ENCODE data around the gene TRMT61B. TPM values are rescaled to one million over a fixed set of nuclear protein-coding genes. Genes with fewer than 3 reads are reported as not detected.

TRMT61B gene
- total RNA-seq, 1 experiment from 2014 or later: 24.0 TPM

GRCh38 chr2:28870146-28870891 is at the start of gene TRMT61B (continued):
- peak; percentile 98 for TF ChIP-seq CREB1 (CRISPR knock-in tag; IDR thresholded peaks at IDR 0.05)
- no peak for TF ChIP-seq IRF2 (CRISPR knock-in tag; IDR thresholded peaks at IDR 0.05; ENCODE audit: borderline replicate concordance, low read depth)
- TF ChIP-seq ELF4 (CRISPR knock-in tag; IDR thresholded peaks at IDR 0.05; ENCODE audit: low read depth): no peak
- TF ChIP-seq NR1H2 (CRISPR knock-in tag; IDR thresholded peaks at IDR 0.05): no peak
- TF ChIP-seq PRRX2 (CRISPR knock-in tag; IDR thresholded peaks at IDR 0.05): no peak
- 0 out of 2 replicates have a peak, but pooled peaks have one; percentile 46 for TF ChIP-seq TP53 (CRISPR knock-in tag; IDR thresholded peaks at IDR 0.05)
- no peak for TF ChIP-seq OVOL2 (CRISPR knock-in tag; IDR thresholded peaks at IDR 0.05; ENCODE audit: borderline replicate concordance)
- TF ChIP-seq HMGXB4 (CRISPR knock-in tag; IDR thresholded peaks at IDR 0.05): peak; percentile 47; the same call in 1 of the 2 replicates
- TF ChIP-seq PRDM15 (CRISPR knock-in tag; IDR thresholded peaks at IDR 0.05): no peak
- no peak for TF ChIP-seq ATF2 (CRISPR knock-in tag; IDR thresholded peaks at IDR 0.05; ENCODE audit: borderline replicate concordance, low read depth)
- TF ChIP-seq GTF2I (CRISPR knock-in tag; conservative IDR thresholded peaks at IDR 0.05): no peak
- no peak for TF ChIP-seq SMAD4 (CRISPR knock-in tag; IDR thresholded peaks at IDR 0.05)
- peak; percentile 100 for TF ChIP-seq CREM (CRISPR knock-in tag; IDR thresholded peaks at IDR 0.05)
- TF ChIP-seq ATF3 (CRISPR knock-in tag; conservative IDR thresholded peaks at IDR 0.05): no peak

- Mint-ChIP-seq H3K4me3 (no peak overlapping the region), H3K9me3 (no peaks in the 10 kb centered on the region), H3K4me1 (no peaks in the 10 kb centered on the region), H3K27ac (no peak overlapping the region), H3K36me3 (peaks cover 64% of the 10 kb centered on the region), H3K27me3 (ENCODE audit: low read depth) (no peaks in the 10 kb centered on the region)
- CTCF ChIA-PET: no interaction called here
- no peak for DNase-seq (ENCODE audit: low spot score)
- ATAC-seq: no peak
- TF ChIP-seq ZMAT4 (CRISPR knock-in tag; IDR thresholded peaks at IDR 0.05) (no peak), ZNF121 (CRISPR knock-in tag; IDR thresholded peaks at IDR 0.05) (no peak), USF1 (CRISPR knock-in tag; IDR thresholded peaks at IDR 0.05) (no peak), ZNF425 (CRISPR knock-in tag; conservative IDR thresholded peaks at IDR 0.05) (no peak)
- POLR2A ChIA-PET: no interaction called here
These were observed 45.8 kb upstream of the TRMT61B start for GRCh38 chr2:28915939-28916338.
